DOHH2 (cell line): ENCODE measurements around the gene STN1.

ENCODE experiments used
- H3F3A ChIP-seq: fragments of 200-600 bp; sonication (generic), shearing (Covaris generic); 2 replicates; pipeline ENCODE4 v1.6.0; 2016; ENCODE audit warnings: antibody characterized with exemption, mild to moderate bottlenecking; ENCODE audit not compliant: control insufficient read depth, insufficient read depth
- H3K27ac ChIP-seq: fragments of 200-600 bp; sonication (generic); 2 replicates; pipeline ENCODE4 v1.5.1; 2014; ENCODE audit warnings: low read depth, mild to moderate bottlenecking, low read length, moderate library complexity
- H3K27me3 ChIP-seq: fragments of 200-600 bp; sonication (generic); 2 replicates; pipeline ENCODE4 v1.6.1; 2014; ENCODE audit warnings: mild to moderate bottlenecking, low read length, mixed read lengths; ENCODE audit not compliant: control insufficient read depth
- H3K36me3 ChIP-seq: fragments of 200-600 bp; sonication (generic); 2 replicates; pipeline ENCODE4 v1.6.1; 2014; ENCODE audit warnings: mild to moderate bottlenecking, low read length, moderate library complexity, mixed read lengths; ENCODE audit not compliant: control insufficient read depth
- H3K4me1 ChIP-seq: fragments of 200-600 bp; sonication (generic); 2 replicates; pipeline ENCODE4 v1.6.1; 2014; ENCODE audit warnings: mild to moderate bottlenecking, low read length, mixed read lengths; ENCODE audit not compliant: control insufficient read depth
- H3K4me2 ChIP-seq: fragments of 200-600 bp; sonication (generic); 2 replicates; pipeline ENCODE4 v1.6.0; 2014; ENCODE audit warnings: mild to moderate bottlenecking, low read length, moderate library complexity
- H3K4me3 ChIP-seq: fragments of 200-600 bp; sonication (generic); 2 replicates; pipeline ENCODE4 v1.5.1; 2014; ENCODE audit warnings: mild to moderate bottlenecking, low read length, mixed read lengths
- H3K79me2 ChIP-seq: fragments of 200-600 bp; sonication (generic); 2 replicates; pipeline ENCODE4 v1.6.1; 2014; ENCODE audit warnings: mild to moderate bottlenecking, low read length, mixed read lengths; ENCODE audit not compliant: control insufficient read depth
- H3K9me2 ChIP-seq: fragments of 200-600 bp; sonication (generic); replicated peaks from 2 replicates; pipeline ENCODE4 v1.6.1; 2014; ENCODE audit warnings: mild to moderate bottlenecking, low read length, mixed read lengths; ENCODE audit not compliant: control insufficient read depth
- H3K9me3 ChIP-seq: fragments of 200-600 bp; sonication (generic); 2 replicates; pipeline ENCODE4 v1.6.1; 2014; ENCODE audit warnings: antibody characterized with exemption, low read length, mixed read lengths; ENCODE audit not compliant: control insufficient read depth, insufficient read depth
- H4K20me1 ChIP-seq: fragments of 200-600 bp; sonication (generic); 2 replicates; pipeline ENCODE4 v1.6.0; 2014; ENCODE audit warnings: low read depth, mild to moderate bottlenecking, antibody characterized with exemption, low read length, moderate library complexity; ENCODE audit not compliant: control insufficient read depth, insufficient read depth
- EZH2phosphoT487 ChIP-seq: fragments of 200-600 bp; sonication (generic); IDR thresholded peaks from 2 replicates; pipeline ENCODE4 v1.6.1; 2017; ENCODE audit warnings: borderline replicate concordance, mild to moderate bottlenecking, antibody characterized with exemption, low read length, moderate library complexity, mixed read lengths
- TF ChIP-seq, protein P1 (sequence below): fragments of 200-600 bp; sonication (generic); IDR thresholded peaks from one replicate; pipeline ENCODE4 v1.5.1; 2014; ENCODE audit warnings: antibody characterized with exemption, mild to moderate bottlenecking, low read depth, low read length; ENCODE audit not compliant: poor library complexity, severe bottlenecking

The STN1 gene

GRCh38 chr10:103941801-103942200, 23.8 kb upstream of the STN1 start:
- Histone ChIP-seq H3K36me3 (no peaks in the 10 kb centered on the region), H3K9me3 (no peaks in the 10 kb centered on the region), H3K27me3 (peaks cover 11% of the 10 kb centered on the region), H3K9me2 (no peaks in the 10 kb centered on the region), H3K4me1 (no peaks in the 10 kb centered on the region), H3K4me3 (no peak overlapping the region), H3F3A (no peaks in the 10 kb centered on the region), H3K79me2 (no peaks in the 10 kb centered on the region), H3K27ac (no peak overlapping the region), H4K20me1 (no peaks in the 10 kb centered on the region), H3K4me2 (no peak overlapping the region)
- TF ChIP-seq EZH2phosphoT487, result no peak
- TF ChIP-seq, protein P1, sequence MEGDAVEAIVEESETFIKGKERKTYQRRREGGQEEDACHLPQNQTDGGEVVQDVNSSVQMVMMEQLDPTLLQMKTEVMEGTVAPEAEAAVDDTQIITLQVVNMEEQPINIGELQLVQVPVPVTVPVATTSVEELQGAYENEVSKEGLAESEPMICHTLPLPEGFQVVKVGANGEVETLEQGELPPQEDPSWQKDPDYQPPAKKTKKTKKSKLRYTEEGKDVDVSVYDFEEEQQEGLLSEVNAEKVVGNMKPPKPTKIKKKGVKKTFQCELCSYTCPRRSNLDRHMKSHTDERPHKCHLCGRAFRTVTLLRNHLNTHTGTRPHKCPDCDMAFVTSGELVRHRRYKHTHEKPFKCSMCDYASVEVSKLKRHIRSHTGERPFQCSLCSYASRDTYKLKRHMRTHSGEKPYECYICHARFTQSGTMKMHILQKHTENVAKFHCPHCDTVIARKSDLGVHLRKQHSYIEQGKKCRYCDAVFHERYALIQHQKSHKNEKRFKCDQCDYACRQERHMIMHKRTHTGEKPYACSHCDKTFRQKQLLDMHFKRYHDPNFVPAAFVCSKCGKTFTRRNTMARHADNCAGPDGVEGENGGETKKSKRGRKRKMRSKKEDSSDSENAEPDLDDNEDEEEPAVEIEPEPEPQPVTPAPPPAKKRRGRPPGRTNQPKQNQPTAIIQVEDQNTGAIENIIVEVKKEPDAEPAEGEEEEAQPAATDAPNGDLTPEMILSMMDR, result no peak

- Histone ChIP-seq H3F3A (no peaks in the 10 kb centered on the region), H4K20me1 (no peaks in the 10 kb centered on the region), H3K9me3 (no peaks in the 10 kb centered on the region), H3K4me1 (no peaks in the 10 kb centered on the region), H3K79me2 (no peaks in the 10 kb centered on the region), H3K36me3 (no peaks in the 10 kb centered on the region), H3K4me3 (no peak overlapping the region), H3K27me3 (peaks cover 15% of the 10 kb centered on the region), H3K4me2 (no peak overlapping the region), H3K9me2 (no peaks in the 10 kb centered on the region), H3K27ac (no peak overlapping the region)
- TF ChIP-seq, protein P1, result no peak
- TF ChIP-seq EZH2phosphoT487, result no peak
Observed at GRCh38 chr10:103939522-103939921, 21.5 kb upstream of the STN1 start.

- Histone ChIP-seq H3K27ac (no peak overlapping the region), H3K36me3 (no peaks in the 10 kb centered on the region), H3K9me3 (no peaks in the 10 kb centered on the region), H4K20me1 (no peaks in the 10 kb centered on the region), H3K9me2 (no peaks in the 10 kb centered on the region), H3K79me2 (no peaks in the 10 kb centered on the region), H3K27me3 (peaks cover 11% of the 10 kb centered on the region), H3K4me1 (no peaks in the 10 kb centered on the region), H3F3A (no peaks in the 10 kb centered on the region), H3K4me3 (no peak overlapping the region), H3K4me2 (no peak overlapping the region)
- TF ChIP-seq, protein P1, result no peak
- no peak for TF ChIP-seq EZH2phosphoT487
Observed at GRCh38 chr10:103936022-103936421, 18.0 kb upstream of the STN1 start.

- Histone ChIP-seq H3K27ac (no peak overlapping the region), H3K9me3 (no peaks in the 10 kb centered on the region), H3K4me3 (no peak overlapping the region), H3K4me2 (no peak overlapping the region), H3K4me1 (no peaks in the 10 kb centered on the region), H3K9me2 (no peaks in the 10 kb centered on the region), H3F3A (no peaks in the 10 kb centered on the region), H3K27me3 (peaks cover 11% of the 10 kb centered on the region), H4K20me1 (no peaks in the 10 kb centered on the region), H3K36me3 (no peaks in the 10 kb centered on the region), H3K79me2 (no peaks in the 10 kb centered on the region)
- TF ChIP-seq EZH2phosphoT487, result no peak
- TF ChIP-seq, protein P1, result no peak
Observed at GRCh38 chr10:103934308-103934707, 16.3 kb upstream of the STN1 start.
